HAP-1 (cell line): ENCODE measurements around the gene VIM.
"Not testable (repeated sequence)": the region's sequence is repeated elsewhere in the genome, so short reads cannot be mapped to it uniquely, and the experiment has no call there.

Experiments
- DNase-seq, 2 experiments: peaks; one replicate each; pipeline ENCODE4 v3.0.0-alpha.2; 2016 to 2020; ENCODE audit warnings: low spot score in 2 of 2
- H3K27me3 ChIP-seq: fragments of 250-450 bp; sonication (Bioruptor Pico); 2 replicates; pipeline ENCODE4 v1.5.1; 2020; ENCODE audit warnings: low read depth, mild to moderate bottlenecking, moderate library complexity
- H3K36me3 ChIP-seq: fragments of 250-450 bp; sonication (Bioruptor Pico); replicated peaks from 2 replicates; pipeline ENCODE4 v1.5.1; 2020; ENCODE audit warnings: mild to moderate bottlenecking
- H3K4me1 ChIP-seq: fragments of 250-450 bp; sonication (Bioruptor Pico); 2 replicates; pipeline ENCODE4 v1.5.1; 2020; ENCODE audit warnings: mild to moderate bottlenecking
- H3K4me3 ChIP-seq: fragments of 250-450 bp; sonication (Bioruptor Pico); 2 replicates; pipeline ENCODE4 v1.5.1; 2020; ENCODE audit warnings: mild to moderate bottlenecking, moderate library complexity
- H3K9me3 ChIP-seq: fragments of 250-450 bp; sonication (Bioruptor Pico); 2 replicates; pipeline ENCODE4 v1.5.1; 2020; ENCODE audit warnings: mild to moderate bottlenecking, moderate library complexity
- in situ Hi-C: fragments of 300-500 bp; cut with MboI; formaldehyde crosslinking; loops from 3 replicates; pipeline ENCODE4 v1.14.3; 2020; ENCODE audit warnings: low sequenced_read_pairs, inconsistent platforms, mixed read lengths

VIM gene

DNA sequence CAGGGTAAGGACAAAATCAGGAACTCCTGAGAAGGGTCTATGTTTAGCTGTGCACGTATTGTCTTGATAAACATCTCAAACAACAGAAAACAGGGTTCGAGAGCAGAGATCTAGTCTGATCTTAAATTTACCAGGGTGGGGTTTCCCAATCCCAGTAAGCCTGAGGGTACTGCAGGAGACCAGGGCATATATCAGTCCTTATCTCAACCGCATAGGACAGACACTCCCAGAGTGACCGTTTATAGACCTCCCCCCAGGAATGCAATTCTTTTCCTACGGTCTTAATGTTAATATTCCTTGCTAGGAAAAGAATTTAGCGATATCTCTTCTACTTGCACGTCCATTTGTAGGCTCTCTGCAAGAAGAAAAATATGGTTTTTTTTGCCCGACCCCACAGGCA, 35.5 kb downstream of the VIM start:
- no peak for DNase-seq
- Histone ChIP-seq H3K27me3 (peaks cover 8% of the 10 kb centered on the region; the same call in 1 of the 2 replicates), H3K4me3 (no peak overlapping the region), H3K4me1 (no peaks in the 10 kb centered on the region), H3K36me3 (no peaks in the 10 kb centered on the region), H3K9me3 (peaks cover 11% of the 10 kb centered on the region)
- in situ Hi-C loops = no loop called here

DNA sequence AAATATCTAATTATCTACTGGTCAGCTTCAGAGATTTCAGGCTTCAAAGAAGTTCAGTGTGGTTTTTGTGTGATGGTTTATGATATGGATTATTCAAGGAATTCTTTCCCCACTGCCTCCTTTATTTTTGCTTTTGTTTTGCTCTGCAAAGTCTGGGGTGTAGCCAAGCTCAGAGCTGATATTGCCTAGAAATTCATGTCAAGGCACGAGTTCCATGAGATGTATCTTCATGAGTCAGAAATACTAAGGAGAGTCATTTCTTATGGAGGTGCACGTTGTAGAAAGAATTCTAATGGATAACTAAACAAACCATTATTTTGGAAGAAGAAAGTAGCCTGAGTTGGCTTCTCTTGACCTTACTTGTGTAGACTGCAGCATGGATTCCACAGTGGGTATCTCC, 37.4 kb downstream of the VIM start:
- no peak for DNase-seq
- Histone ChIP-seq H3K4me1 (no peaks in the 10 kb centered on the region), H3K36me3 (no peaks in the 10 kb centered on the region), H3K9me3 (peaks cover 11% of the 10 kb centered on the region), H3K4me3 (no peak overlapping the region), H3K27me3 (peaks cover 12% of the 10 kb centered on the region; the same call in 1 of the 2 replicates)
- in situ Hi-C loops = no loop called here

DNA sequence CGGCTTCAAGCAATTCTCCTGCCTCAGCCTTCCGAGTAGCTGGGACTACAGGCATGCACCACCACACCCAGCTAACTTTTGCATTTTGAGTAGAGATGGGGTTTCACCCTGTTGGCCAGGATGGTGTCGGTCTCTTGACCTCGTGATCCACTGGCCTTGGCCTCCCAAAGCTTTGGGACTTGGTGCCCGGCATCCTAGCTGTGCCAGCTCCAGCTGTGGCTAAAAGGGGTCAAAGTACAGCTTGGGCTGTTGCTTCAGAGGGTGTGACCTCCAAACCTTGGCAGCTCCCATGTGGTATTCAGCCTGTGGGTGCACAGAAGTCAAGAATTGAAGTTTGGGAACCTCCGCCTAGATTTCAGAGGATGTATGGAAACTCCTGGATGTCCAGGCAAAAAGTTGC, 38.5 kb downstream of the VIM start:
- in situ Hi-C loops, H3K4me3 ChIP-seq, H3K36me3 ChIP-seq, H3K4me1 ChIP-seq, DNase-seq, H3K9me3 ChIP-seq: not testable (repeated sequence)
- peaks cover 12% of the 10 kb centered on the region; the same call in 1 of the 2 replicates for H3K27me3 ChIP-seq

DNA sequence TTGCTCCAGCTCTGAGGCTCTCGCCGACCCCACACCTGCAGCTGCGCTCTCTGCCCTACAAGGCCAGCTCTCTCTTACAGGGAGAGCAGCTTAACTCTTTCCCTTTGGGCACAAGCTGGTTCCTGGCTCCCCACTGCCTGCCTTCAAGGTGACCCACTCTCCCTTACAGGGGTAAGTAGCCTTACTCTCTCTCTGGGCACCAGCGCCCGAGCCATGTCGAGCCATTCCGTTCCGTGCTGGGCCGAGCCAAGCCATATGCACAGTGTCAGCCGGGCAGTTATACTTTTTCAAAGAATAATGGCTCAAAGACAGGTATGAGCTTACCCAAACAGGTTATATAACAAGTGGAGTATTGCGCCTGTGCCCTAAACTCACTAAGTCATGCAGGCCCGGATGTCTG, 44.6 kb downstream of the VIM start:
- H3K4me3 ChIP-seq = no peak overlapping the region
- H3K27me3 ChIP-seq = peaks cover 12% of the 10 kb centered on the region; the same call in 1 of the 2 replicates
- in situ Hi-C loops = no loop called here
- no peak for DNase-seq
- H3K36me3 ChIP-seq = no peaks in the 10 kb centered on the region
- H3K9me3 ChIP-seq = no peaks in the 10 kb centered on the region; the same call in 1 of the 2 replicates
- H3K4me1 ChIP-seq = no peaks in the 10 kb centered on the region

GRCh38 chr10:17273403-17273802, 45.4 kb downstream of the VIM start:
- Histone ChIP-seq H3K4me3 (no peak overlapping the region), H3K36me3 (no peaks in the 10 kb centered on the region), H3K9me3 (no peaks in the 10 kb centered on the region; the same call in 1 of the 2 replicates), H3K27me3 (peaks cover 6% of the 10 kb centered on the region; the same call in 1 of the 2 replicates), H3K4me1 (no peaks in the 10 kb centered on the region)
- DNase-seq = no peak
- in situ Hi-C loops = no loop called here

DNA sequence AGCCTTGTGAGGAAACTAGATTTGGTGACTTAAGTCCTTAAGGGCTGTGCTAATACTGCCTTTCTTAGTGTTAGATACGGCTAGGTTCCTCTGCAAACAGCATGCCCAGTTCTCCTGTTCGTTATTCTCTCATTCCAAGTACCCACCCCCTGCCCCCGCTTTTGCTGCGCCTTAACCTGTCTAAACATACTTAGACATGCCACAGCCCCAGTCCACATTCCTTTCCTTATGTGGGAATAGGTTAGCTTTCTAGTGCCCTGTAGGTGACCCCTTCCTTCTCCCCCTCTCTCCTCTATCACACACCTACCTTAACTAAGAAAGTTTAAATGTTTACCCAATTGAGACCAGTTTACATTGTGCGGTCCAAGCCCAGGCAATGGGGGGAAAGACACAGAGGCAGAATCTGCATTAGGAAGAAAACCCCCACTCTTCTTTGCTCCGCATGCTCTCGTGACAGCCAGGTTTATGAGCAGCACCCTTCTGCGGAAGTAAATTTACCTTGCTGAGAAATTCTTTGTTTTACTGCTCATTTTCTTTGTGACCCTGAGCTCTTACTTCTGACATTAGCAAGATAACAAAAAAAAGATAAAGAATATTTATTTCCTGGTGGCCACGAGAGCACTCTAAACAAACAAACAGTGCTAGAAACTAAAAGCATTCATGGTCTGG, 48.8 kb downstream of the VIM start:
- in situ Hi-C loops = no loop called here
- no peak for DNase-seq
- no peaks in the 10 kb centered on the region; the same call in 1 of the 2 replicates for H3K9me3 ChIP-seq
- no peaks in the 10 kb centered on the region for H3K4me1 ChIP-seq
- H3K4me3 ChIP-seq = no peak overlapping the region
- H3K27me3 ChIP-seq = no peaks in the 10 kb centered on the region
- no peaks in the 10 kb centered on the region for H3K36me3 ChIP-seq

- Histone ChIP-seq H3K4me3 (no peak overlapping the region), H3K9me3 (no peaks in the 10 kb centered on the region; the same call in 1 of the 2 replicates), H3K4me1 (no peaks in the 10 kb centered on the region), H3K27me3 (no peaks in the 10 kb centered on the region), H3K36me3 (no peaks in the 10 kb centered on the region)
- DNase-seq = no peak
- in situ Hi-C loops = no loop called here
These were observed 50.7 kb downstream of the VIM start for GRCh38 chr10:17278607-17279240.

- H3K9me3 ChIP-seq = no peaks in the 10 kb centered on the region; the same call in 1 of the 2 replicates
- in situ Hi-C loops = no loop called here
- no peaks in the 10 kb centered on the region for H3K4me1 ChIP-seq
These were observed 54.3 kb downstream of the VIM start for GRCh38 chr10:17282311-17282710.

GRCh38 chr10:17286562-17287550, 58.8 kb downstream of the VIM start:
- Histone ChIP-seq H3K27me3 (peaks cover 3% of the 10 kb centered on the region; the same call in 1 of the 2 replicates), H3K36me3 (no peaks in the 10 kb centered on the region), H3K4me3 (no peak overlapping the region), H3K9me3 (no peaks in the 10 kb centered on the region), H3K4me1 (no peaks in the 10 kb centered on the region)
- in situ Hi-C loops = no loop called here
- no peak for DNase-seq

More at GRCh38 chr10:17282311-17282710, 54.3 kb downstream of the VIM start:
- Histone ChIP-seq H3K36me3 (no peaks in the 10 kb centered on the region), H3K27me3 (no peaks in the 10 kb centered on the region), H3K4me3 (no peak overlapping the region)
- no peak for DNase-seq
